Endodermal cell (in vitro differentiated cells): Measurements from ENCODE around the gene VIL1. TPM values are rescaled to one million over a fixed set of nuclear protein-coding genes. Genes with fewer than 3 reads are reported as not detected.

Experiments
- DNase-seq: peaks from one replicate; pipeline ENCODE4 v3.0.0-alpha.2; 2017
- H3K27ac ChIP-seq: 2 replicates; pipeline ENCODE4 v1.5.1; 2013; ENCODE audit warnings: mild to moderate bottlenecking, low read depth, low read length, moderate library complexity
- H3K27me3 ChIP-seq: 2 replicates; pipeline ENCODE4 v1.6.1; 2013; ENCODE audit warnings: mild to moderate bottlenecking, low read length, moderate library complexity; ENCODE audit not compliant: insufficient read depth, control insufficient read depth, poor library complexity, severe bottlenecking
- H3K36me3 ChIP-seq: 2 replicates; pipeline ENCODE4 v1.7.0; 2013; ENCODE audit warnings: mild to moderate bottlenecking, low read length, moderate library complexity; ENCODE audit not compliant: control insufficient read depth, insufficient read depth
- H3K4me1 ChIP-seq: one replicate; pipeline ENCODE4 v1.7.0; 2013; ENCODE audit warnings: low read length; ENCODE audit not compliant: control insufficient read depth, insufficient read depth
- H3K4me3 ChIP-seq: 2 replicates; pipeline ENCODE4 v1.5.1; 2013; ENCODE audit warnings: mild to moderate bottlenecking, low read length, moderate library complexity
- H3K9ac ChIP-seq: 2 replicates; pipeline ENCODE4 v1.6.1; 2013; ENCODE audit warnings: mild to moderate bottlenecking, low read length, moderate library complexity; ENCODE audit not compliant: poor library complexity, severe bottlenecking; ENCODE audit errors: extremely low read depth
- H3K9me3 ChIP-seq: 2 replicates; pipeline ENCODE4 v1.6.1; 2013; ENCODE audit warnings: mild to moderate bottlenecking, low read length, moderate library complexity; ENCODE audit not compliant: control insufficient read depth
- H3K27ac Mint-ChIP-seq: 2 replicates; pipeline ENCODE4 v1.8.0; 2020; ENCODE audit warnings: mixed read lengths
- H3K27me3 Mint-ChIP-seq: 2 replicates; pipeline ENCODE4 v1.8.0; 2021; ENCODE audit warnings: mild to moderate bottlenecking, mixed read lengths; ENCODE audit not compliant: insufficient read depth
- H3K36me3 Mint-ChIP-seq: 2 replicates; pipeline ENCODE4 v1.8.0; 2020; ENCODE audit warnings: low read depth, mixed read lengths
- H3K4me1 Mint-ChIP-seq: 2 replicates; pipeline ENCODE4 v1.8.0; 2020; ENCODE audit warnings: mixed read lengths
- H3K4me3 Mint-ChIP-seq: 2 replicates; pipeline ENCODE4 v1.8.0; 2020; ENCODE audit warnings: mild to moderate bottlenecking, moderate library complexity, mixed read lengths
- H3K9me3 Mint-ChIP-seq: 2 replicates; pipeline ENCODE4 v1.8.0; 2020; ENCODE audit warnings: mild to moderate bottlenecking, mixed read lengths
- CTCF ChIP-seq: fragments of 200-600 bp; sonication (generic); conservative IDR thresholded peaks from 2 replicates; pipeline ENCODE4 v1.5.0; 2021; ENCODE audit warnings: antibody characterized with exemption, mild to moderate bottlenecking
- WGBS, 2 experiments: methylation state at CpG; one replicate each; pipeline versions ENCODE4 v1.1.5 to v1.1.7; 2013; ENCODE audit warnings: missing lambda C conversion rate in 2 of 2, mixed read lengths in 1 of 2; ENCODE audit not compliant: insufficient coverage in 1 of 2, insufficient read length in 1 of 2; 5-methylcytosine and 5-hydroxymethylcytosine counted together
- total RNA-seq, 2 donors: library from RNA; stranded (reverse); fragmentation: NEBNext Ultra II Directional in 1 of 2; extraction: Animal tissue kit (Norgen Biotek cat#: 25700) in 1 of 2; gene quantifications; 2 replicates in 1 of 2; 3 replicates in 1 of 2; pipeline ENCODE4 v1.2.1, GENCODE V29; 2021

Gene VIL1
- total RNA-seq, 2 donors from 2014 or later, result 70.2 to 83.1 TPM

GRCh38 chr2:218425531-218425930, 6.6 kb downstream of the VIL1 start:
- no peak overlapping the region for H3K4me3 ChIP-seq
- no peak for DNase-seq
- TF ChIP-seq CTCF, result no peak
- Mint-ChIP-seq H3K36me3 (peaks cover 34% of the 10 kb centered on the region), H3K4me3 (no peak overlapping the region), H3K4me1 (peaks cover 3% of the 10 kb centered on the region), H3K27ac (peak overlapping the region; percentile 48), H3K9me3 (no peaks in the 10 kb centered on the region), H3K27me3 (no peaks in the 10 kb centered on the region)
- H3K4me1 ChIP-seq, result no peaks in the 10 kb centered on the region
- WGBS, 2 experiments, result 90 to 94% methylated on average over 2 to 10 of the region's 10 CpGs
- H3K27ac ChIP-seq, result no peak overlapping the region
- H3K9ac ChIP-seq, result no peak overlapping the region
- H3K36me3 ChIP-seq, result peaks cover 4% of the 10 kb centered on the region
- H3K9me3 ChIP-seq, result no peaks in the 10 kb centered on the region
- H3K27me3 ChIP-seq, result no peaks in the 10 kb centered on the region

DNA sequence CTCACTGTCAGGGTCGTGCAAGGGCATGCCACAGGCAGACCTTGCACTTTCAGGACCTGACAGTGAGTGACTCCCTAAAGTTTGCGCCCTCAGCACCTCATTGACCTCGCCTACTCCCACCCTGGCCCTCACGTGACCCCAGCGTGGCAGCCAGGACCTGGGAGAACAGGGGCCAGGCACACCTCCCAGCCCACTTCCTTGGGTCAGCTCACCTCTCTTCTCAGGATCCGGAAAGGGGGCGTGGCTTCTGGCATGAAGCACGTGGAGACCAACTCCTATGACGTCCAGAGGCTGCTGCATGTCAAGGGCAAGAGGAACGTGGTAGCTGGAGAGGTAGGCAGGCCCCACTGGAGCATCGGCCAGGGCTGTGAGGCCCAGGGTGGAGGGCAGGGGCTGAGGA, 8.8 kb downstream of the VIL1 start:
- no peak overlapping the region for H3K9ac ChIP-seq
- DNase-seq, result peak; percentile 71
- no peaks in the 10 kb centered on the region for H3K4me1 Mint-ChIP-seq
- H3K9me3 ChIP-seq, result no peaks in the 10 kb centered on the region
- H3K27me3 ChIP-seq, result no peaks in the 10 kb centered on the region
- H3K36me3 Mint-ChIP-seq, result peaks cover 43% of the 10 kb centered on the region
- WGBS, 2 experiments, result 84 to 89% methylated on average over 6 to 11 of the region's 11 CpGs
- H3K27ac Mint-ChIP-seq, result no peak overlapping the region
- H3K4me3 Mint-ChIP-seq, result no peak overlapping the region
- no peak overlapping the region for H3K4me3 ChIP-seq
- peaks cover 8% of the 10 kb centered on the region for H3K36me3 ChIP-seq
- no peaks in the 10 kb centered on the region for H3K9me3 Mint-ChIP-seq
- no peaks in the 10 kb centered on the region for H3K4me1 ChIP-seq
- H3K27ac ChIP-seq, result no peak overlapping the region
- TF ChIP-seq CTCF, result no peak
- no peaks in the 10 kb centered on the region for H3K27me3 Mint-ChIP-seq

- H3K27ac Mint-ChIP-seq, result no peak overlapping the region
- TF ChIP-seq CTCF, result no peak
- WGBS, 2 experiments, result 92 to 95% methylated on average over 23 to 24 of the region's 24 CpGs
- Histone ChIP-seq H3K9me3 (no peaks in the 10 kb centered on the region), H3K27me3 (no peaks in the 10 kb centered on the region), H3K36me3 (peaks cover 8% of the 10 kb centered on the region), H3K4me1 (no peaks in the 10 kb centered on the region), H3K27ac (no peak overlapping the region), H3K9ac (no peak overlapping the region), H3K4me3 (no peak overlapping the region)
- no peak for DNase-seq
- H3K4me3 Mint-ChIP-seq, result no peak overlapping the region
- H3K27me3 Mint-ChIP-seq, result no peaks in the 10 kb centered on the region
- peaks cover 47% of the 10 kb centered on the region for H3K36me3 Mint-ChIP-seq
- H3K4me1 Mint-ChIP-seq, result no peaks in the 10 kb centered on the region
- no peaks in the 10 kb centered on the region for H3K9me3 Mint-ChIP-seq
Measured at GRCh38 chr2:218428846-218429558, 10.1 kb downstream of the VIL1 start.
